ENCODE results near the gene RGS12. TPM values are rescaled to one million over a fixed set of nuclear protein-coding genes. Genes with fewer than 3 reads are reported as not detected.

The RGS12 gene
- total and polyA plus RNA-seq, 2 of the 13 experiments (the other 11 are each of a cell fraction or from before 2014, with no cell fraction given), result 21.0 to 27.7 TPM

DNA sequence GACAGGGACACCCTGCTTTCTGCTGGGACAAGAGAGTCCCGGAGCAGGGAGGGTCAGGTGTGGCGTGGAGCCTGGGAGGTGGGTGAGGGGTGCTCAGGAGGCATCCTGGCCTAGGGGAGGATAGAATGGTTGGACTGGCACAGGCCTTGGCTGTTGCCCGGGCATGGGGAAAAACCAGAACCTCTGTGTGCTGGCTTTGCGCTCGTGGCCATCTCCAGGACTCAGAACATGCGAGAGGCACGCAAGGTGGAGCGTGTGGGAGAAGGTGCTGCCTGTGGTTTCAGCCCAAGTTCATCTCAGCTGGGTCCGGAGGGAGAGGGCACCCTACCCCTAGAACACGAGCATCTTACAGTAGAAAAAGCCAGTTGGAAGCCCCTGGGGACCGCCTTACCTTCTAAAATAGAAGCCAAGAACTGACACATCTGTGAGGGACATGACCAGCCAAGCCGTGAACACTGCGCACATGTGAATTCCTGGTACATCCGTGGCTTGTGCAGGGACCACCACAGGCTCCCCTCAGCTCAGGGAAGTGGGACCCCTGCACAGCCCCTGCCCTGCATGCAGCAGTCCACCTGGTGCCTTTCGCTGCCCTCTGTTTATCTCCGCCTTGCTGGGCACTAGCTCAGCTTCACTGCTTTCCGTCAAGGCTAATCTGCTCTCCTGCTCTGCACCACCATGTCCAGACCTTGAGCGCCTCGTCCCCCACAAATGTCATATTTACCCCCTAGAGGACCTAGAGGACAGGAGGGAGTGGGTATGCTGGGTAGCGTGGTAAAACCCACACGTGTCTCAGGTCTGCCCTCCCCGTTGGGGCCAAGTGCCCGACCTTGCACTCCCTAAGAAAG, 30.4 kb upstream of the RGS12 start:
- DNase-seq (ENCODE audit: low spot score), result no peak
- H3K4me3 ChIP-seq (replicated peaks in 1 of 3; ENCODE audit: insufficient read depth in 1 of 3, low read depth in 2 of 3, low read length in 3 of 3), result no peak overlapping the region
- H3K36me3 ChIP-seq (replicated peaks in 1 of 2; ENCODE audit: control insufficient read depth in 1 of 2, insufficient read depth in 2 of 2, low read length in 2 of 2), result no peaks in the 10 kb centered on the region
- H2AFZ ChIP-seq (ENCODE audit: low read length), result no peak overlapping the region
- peak; percentile 15; the same call in 2 of the 3 replicates for ATAC-seq
- no peak overlapping the region for H3K27ac ChIP-seq (ENCODE audit: extremely low read length, insufficient read depth, low read length)
- H3K79me2 ChIP-seq (ENCODE audit: insufficient read depth, low read length), result no peaks in the 10 kb centered on the region
- ChIA-PET POLR2A (no interaction called here), CTCF (ENCODE audit: low intra/inter-chr PET ratio, low total read pairs) (no interaction called here)
- TF ChIP-seq NR2C2 (CRISPR knock-in tag; IDR thresholded peaks at IDR 0.05; ENCODE audit: borderline replicate concordance), result no peak
- TF ChIP-seq ZNF770 (CRISPR knock-in tag; IDR thresholded peaks at IDR 0.05), result no peak
- TF ChIP-seq NAIF1 (CRISPR knock-in tag; IDR thresholded peaks at IDR 0.05; ENCODE audit: borderline replicate concordance), result no peak
- TF ChIP-seq, protein P1, sequence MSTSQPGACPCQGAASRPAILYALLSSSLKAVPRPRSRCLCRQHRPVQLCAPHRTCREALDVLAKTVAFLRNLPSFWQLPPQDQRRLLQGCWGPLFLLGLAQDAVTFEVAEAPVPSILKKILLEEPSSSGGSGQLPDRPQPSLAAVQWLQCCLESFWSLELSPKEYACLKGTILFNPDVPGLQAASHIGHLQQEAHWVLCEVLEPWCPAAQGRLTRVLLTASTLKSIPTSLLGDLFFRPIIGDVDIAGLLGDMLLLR (CRISPR knock-in tag; IDR thresholded peaks at IDR 0.05), result no peak
- TF ChIP-seq, protein P2, sequence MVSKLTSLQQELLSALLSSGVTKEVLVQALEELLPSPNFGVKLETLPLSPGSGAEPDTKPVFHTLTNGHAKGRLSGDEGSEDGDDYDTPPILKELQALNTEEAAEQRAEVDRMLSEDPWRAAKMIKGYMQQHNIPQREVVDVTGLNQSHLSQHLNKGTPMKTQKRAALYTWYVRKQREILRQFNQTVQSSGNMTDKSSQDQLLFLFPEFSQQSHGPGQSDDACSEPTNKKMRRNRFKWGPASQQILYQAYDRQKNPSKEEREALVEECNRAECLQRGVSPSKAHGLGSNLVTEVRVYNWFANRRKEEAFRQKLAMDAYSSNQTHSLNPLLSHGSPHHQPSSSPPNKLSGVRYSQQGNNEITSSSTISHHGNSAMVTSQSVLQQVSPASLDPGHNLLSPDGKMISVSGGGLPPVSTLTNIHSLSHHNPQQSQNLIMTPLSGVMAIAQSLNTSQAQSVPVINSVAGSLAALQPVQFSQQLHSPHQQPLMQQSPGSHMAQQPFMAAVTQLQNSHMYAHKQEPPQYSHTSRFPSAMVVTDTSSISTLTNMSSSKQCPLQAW (CRISPR knock-in tag; IDR thresholded peaks at IDR 0.05), result no peak
- TF ChIP-seq ZNF598 (CRISPR knock-in tag; IDR thresholded peaks at IDR 0.05; ENCODE audit: borderline replicate concordance), result no peak
- TF ChIP-seq ZNF280D (CRISPR knock-in tag; IDR thresholded peaks at IDR 0.05), result no peak
- TF ChIP-seq, protein P3, sequence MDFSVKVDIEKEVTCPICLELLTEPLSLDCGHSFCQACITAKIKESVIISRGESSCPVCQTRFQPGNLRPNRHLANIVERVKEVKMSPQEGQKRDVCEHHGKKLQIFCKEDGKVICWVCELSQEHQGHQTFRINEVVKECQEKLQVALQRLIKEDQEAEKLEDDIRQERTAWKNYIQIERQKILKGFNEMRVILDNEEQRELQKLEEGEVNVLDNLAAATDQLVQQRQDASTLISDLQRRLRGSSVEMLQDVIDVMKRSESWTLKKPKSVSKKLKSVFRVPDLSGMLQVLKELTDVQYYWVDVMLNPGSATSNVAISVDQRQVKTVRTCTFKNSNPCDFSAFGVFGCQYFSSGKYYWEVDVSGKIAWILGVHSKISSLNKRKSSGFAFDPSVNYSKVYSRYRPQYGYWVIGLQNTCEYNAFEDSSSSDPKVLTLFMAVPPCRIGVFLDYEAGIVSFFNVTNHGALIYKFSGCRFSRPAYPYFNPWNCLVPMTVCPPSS (IDR thresholded peaks at IDR 0.05), result no peak
- TF ChIP-seq ZNF678 (CRISPR knock-in tag; IDR thresholded peaks at IDR 0.05), result no peak
- no peaks in the 10 kb centered on the region for H4K20me1 ChIP-seq (ENCODE audit: insufficient read depth, low read length)
- peaks cover 5% of the 10 kb centered on the region; the same call in 1 of the 2 replicates for H3K4me1 ChIP-seq (ENCODE audit: insufficient read depth, low read length)
- WGBS (ENCODE audit: low lambda C conversion rate), result 58% methylated on average over 18 of the region's 23 CpGs
- H3K9ac ChIP-seq (ENCODE audit: insufficient read depth, low read depth, low read length), result no peak overlapping the region
- H3K9me3 ChIP-seq (ENCODE audit: low read length), result no peaks in the 10 kb centered on the region
- in situ Hi-C loops (cut with HindIII; ENCODE audit: extremely low pct_ligation_motif_present, low pct_unique_long_range_greater_than_20kb) (no loop called here), intact Hi-C loops (cut with micrococcal nuclease; ENCODE audit: unreplicated experiment) (loop anchor here (10.0 kb wide), 1 partner anchor 58 kb away; no protein-coding TSS in a partner anchor)
- H3K27me3 ChIP-seq (ENCODE audit: control insufficient read depth in 1 of 2, insufficient read depth in 2 of 2, low read length in 2 of 2), result peaks cover 3 to 41% of the 10 kb centered on the region in 2 experiments
- H3K4me2 ChIP-seq (ENCODE audit: low read depth, low read length), result no peak overlapping the region
- no TSS peak for BruUV-seq (replicated peaks)
- no peak for FAIRE-seq

Data from HepG2 (cell line).